HUES64 (cell line): ENCODE measurements around the gene TGFBR1.
"Not testable (repeated sequence)": the region's sequence is repeated elsewhere in the genome, so short reads cannot be mapped to it uniquely, and the experiment has no call there.

Experiments
- H3K27ac ChIP-seq: 2 replicates; pipeline ENCODE4 v1.7.0; 2013; ENCODE audit warnings: low read depth, low read length, inconsistent platforms
- H3K27me3 ChIP-seq: 2 replicates; pipeline ENCODE4 v1.6.1; 2013; ENCODE audit warnings: mild to moderate bottlenecking, low read length; ENCODE audit not compliant: insufficient read depth
- H3K36me3 ChIP-seq: 2 replicates; pipeline ENCODE4 v1.6.1; 2013; ENCODE audit warnings: mild to moderate bottlenecking, low read length; ENCODE audit not compliant: insufficient read depth
- H3K4me1 ChIP-seq: 2 replicates; pipeline ENCODE4 v1.6.1; 2013; ENCODE audit warnings: mild to moderate bottlenecking, low read length, moderate library complexity; ENCODE audit not compliant: insufficient read depth
- H3K4me3 ChIP-seq: 2 replicates; pipeline ENCODE4 v1.5.1; 2013; ENCODE audit warnings: mild to moderate bottlenecking, low read length, moderate library complexity
- H3K9ac ChIP-seq: 2 replicates; pipeline ENCODE4 v1.6.1; 2013; ENCODE audit warnings: mild to moderate bottlenecking, low read depth, low read length
- H3K9me3 ChIP-seq: 2 replicates; pipeline ENCODE4 v1.6.1; 2013; ENCODE audit warnings: low read depth, low read length; ENCODE audit not compliant: insufficient read depth
- WGBS: fragments of 150-250, 120-280 bp; methylation state at CpG from one replicate; pipeline ENCODE4 v1.1.7; 2013; ENCODE audit warnings: missing lambda C conversion rate; 5-methylcytosine and 5-hydroxymethylcytosine counted together

TGFBR1 gene

GRCh38 chr9:99099806-99100585, 4.9 kb upstream of the TGFBR1 start:
- 89% methylated on average over 4 of the region's 5 CpGs for WGBS
- H3K27me3 ChIP-seq: peaks cover 14% of the 10 kb centered on the region
- not testable (repeated sequence) for H3K27ac ChIP-seq, H3K4me3 ChIP-seq, H3K36me3 ChIP-seq, H3K9me3 ChIP-seq, H3K9ac ChIP-seq
- peaks cover 16% of the 10 kb centered on the region; the same call in 1 of the 2 replicates for H3K4me1 ChIP-seq

GRCh38 chr9:99101271-99101670, 3.6 kb upstream of the TGFBR1 start:
- 97% methylated on average over 5 of the region's 5 CpGs for WGBS
- no peak overlapping the region for H3K9ac ChIP-seq
- H3K27me3 ChIP-seq: peaks cover 14% of the 10 kb centered on the region
- H3K4me1 ChIP-seq: peaks cover 15% of the 10 kb centered on the region; the same call in 1 of the 2 replicates
- H3K4me3 ChIP-seq: no peak overlapping the region
- no peaks in the 10 kb centered on the region for H3K36me3 ChIP-seq
- H3K27ac ChIP-seq: no peak overlapping the region
- H3K9me3 ChIP-seq: no peaks in the 10 kb centered on the region; the same call in 1 of the 2 replicates

- 83% methylated on average over 2 of the region's 2 CpGs for WGBS
- H3K9me3 ChIP-seq: no peaks in the 10 kb centered on the region; the same call in 1 of the 2 replicates
- peaks cover 15% of the 10 kb centered on the region for H3K4me1 ChIP-seq
- no peak overlapping the region for H3K9ac ChIP-seq
- no peaks in the 10 kb centered on the region for H3K36me3 ChIP-seq
- no peak overlapping the region for H3K4me3 ChIP-seq
- H3K27ac ChIP-seq: no peak overlapping the region
- peaks cover 14% of the 10 kb centered on the region for H3K27me3 ChIP-seq
Measured at GRCh38 chr9:99101812-99102211, 3.1 kb upstream of the TGFBR1 start.

GRCh38 chr9:99103054-99103895, 1.6 kb upstream of the TGFBR1 start:
- Histone ChIP-seq H3K4me3 (peak overlapping the region; percentile 92), H3K9ac (no peak overlapping the region), H3K36me3 (no peaks in the 10 kb centered on the region), H3K27me3 (peaks cover 14% of the 10 kb centered on the region), H3K9me3 (no peaks in the 10 kb centered on the region; the same call in 1 of the 2 replicates), H3K27ac (no peak overlapping the region), H3K4me1 (peaks cover 27% of the 10 kb centered on the region)
- 71% methylated on average over 9 of the region's 11 CpGs for WGBS

- H3K36me3 ChIP-seq: no peaks in the 10 kb centered on the region
- 25% methylated on average over 14 of the region's 14 CpGs for WGBS
- H3K27ac ChIP-seq: no peak overlapping the region
- peak overlapping the region; percentile 92 for H3K4me3 ChIP-seq
- H3K27me3 ChIP-seq: peaks cover 14% of the 10 kb centered on the region
- H3K4me1 ChIP-seq: peaks cover 29% of the 10 kb centered on the region
- peak overlapping the region; percentile 46; the same call in 1 of the 2 replicates for H3K9ac ChIP-seq
- H3K9me3 ChIP-seq: no peaks in the 10 kb centered on the region; the same call in 1 of the 2 replicates
Measured at GRCh38 chr9:99103901-99104458, 933 bp upstream of the TGFBR1 start.

DNA sequence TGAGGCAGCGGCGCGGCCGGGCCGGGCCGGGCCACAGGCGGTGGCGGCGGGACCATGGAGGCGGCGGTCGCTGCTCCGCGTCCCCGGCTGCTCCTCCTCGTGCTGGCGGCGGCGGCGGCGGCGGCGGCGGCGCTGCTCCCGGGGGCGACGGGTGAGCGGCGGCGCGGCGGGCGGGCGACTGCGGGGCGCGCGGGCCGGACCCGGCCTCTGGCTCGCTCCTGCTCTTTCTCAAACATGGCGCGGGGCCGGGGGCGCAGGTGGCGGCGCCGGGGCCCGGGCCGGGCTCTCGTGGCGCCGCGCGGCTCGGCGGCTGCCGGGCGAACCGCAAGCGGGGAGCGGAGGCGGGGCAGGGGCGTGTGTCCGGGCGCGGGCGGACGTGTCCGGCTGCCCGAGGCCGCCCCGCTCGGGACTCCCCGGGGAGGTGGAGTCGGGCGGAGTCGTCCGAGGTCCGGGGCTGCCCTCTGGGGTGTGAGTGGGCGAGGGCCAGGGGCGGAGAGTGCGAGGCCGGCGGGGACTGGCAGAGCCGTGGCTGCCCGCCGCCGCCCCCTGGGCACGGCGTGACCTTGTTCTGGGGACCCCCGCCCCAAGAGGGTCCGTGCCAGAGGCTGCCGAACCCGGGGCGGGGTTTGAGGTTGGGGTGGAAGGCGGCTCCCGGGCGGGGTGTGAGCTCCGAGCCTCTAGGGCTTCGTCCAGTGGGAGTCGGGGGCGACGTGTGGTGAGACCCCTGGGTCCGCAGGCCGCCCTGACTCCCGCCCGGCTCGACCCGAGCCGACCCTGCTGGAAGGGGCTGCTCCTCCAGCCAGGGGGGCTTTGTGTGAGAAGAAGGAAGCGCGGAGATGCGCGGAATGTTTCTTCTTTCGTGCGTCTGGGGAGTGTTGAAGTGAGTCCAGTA, 485 bp downstream of the TGFBR1 start:
- Histone ChIP-seq H3K36me3 (no peaks in the 10 kb centered on the region), H3K9ac (peak overlapping the region; percentile 81), H3K4me1 (peaks cover 29% of the 10 kb centered on the region), H3K27ac (peak overlapping the region; percentile 29; the same call in 1 of the 2 replicates), H3K4me3 (peak overlapping the region; percentile 92), H3K9me3 (no peaks in the 10 kb centered on the region), H3K27me3 (peaks cover 14% of the 10 kb centered on the region)
- WGBS: under 1% methylated on average over 118 of the region's 118 CpGs

DNA sequence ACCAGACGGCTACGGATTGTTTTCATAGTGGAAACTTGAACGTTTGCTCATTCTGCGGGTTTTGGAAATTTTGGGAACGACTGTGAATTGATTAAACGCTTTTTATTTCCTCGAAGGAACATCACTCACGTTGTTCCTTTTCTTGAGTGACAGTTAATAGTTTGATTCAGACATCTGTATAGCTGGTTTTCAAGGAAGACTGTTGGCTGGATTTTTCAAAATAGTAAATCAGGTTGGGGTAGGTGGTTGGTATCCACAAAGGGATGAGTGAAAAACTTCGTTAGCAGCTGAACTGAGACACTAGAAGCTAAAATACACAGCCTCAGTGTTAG, 1.1 kb downstream of the TGFBR1 start:
- H3K9ac ChIP-seq: peak overlapping the region; percentile 81
- H3K27ac ChIP-seq: no peak overlapping the region
- H3K4me1 ChIP-seq: peaks cover 29% of the 10 kb centered on the region

GRCh38 chr9:99107421-99107820, 2.5 kb downstream of the TGFBR1 start:
- WGBS: 67% methylated on average over 3 of the region's 3 CpGs
- H3K36me3 ChIP-seq: no peaks in the 10 kb centered on the region
- H3K9ac ChIP-seq: no peak overlapping the region
- H3K27ac ChIP-seq: no peak overlapping the region
- peaks cover 14% of the 10 kb centered on the region for H3K27me3 ChIP-seq
- H3K9me3 ChIP-seq: no peaks in the 10 kb centered on the region
- no peak overlapping the region for H3K4me3 ChIP-seq
- H3K4me1 ChIP-seq: peaks cover 34% of the 10 kb centered on the region

More for the DNA sequence above, 1.1 kb downstream of the TGFBR1 start:
- H3K36me3 ChIP-seq: no peaks in the 10 kb centered on the region
- peak overlapping the region; percentile 92 for H3K4me3 ChIP-seq
- H3K27me3 ChIP-seq: peaks cover 14% of the 10 kb centered on the region
- no peaks in the 10 kb centered on the region for H3K9me3 ChIP-seq
- WGBS: 4% methylated on average over 9 of the region's 9 CpGs

DNA sequence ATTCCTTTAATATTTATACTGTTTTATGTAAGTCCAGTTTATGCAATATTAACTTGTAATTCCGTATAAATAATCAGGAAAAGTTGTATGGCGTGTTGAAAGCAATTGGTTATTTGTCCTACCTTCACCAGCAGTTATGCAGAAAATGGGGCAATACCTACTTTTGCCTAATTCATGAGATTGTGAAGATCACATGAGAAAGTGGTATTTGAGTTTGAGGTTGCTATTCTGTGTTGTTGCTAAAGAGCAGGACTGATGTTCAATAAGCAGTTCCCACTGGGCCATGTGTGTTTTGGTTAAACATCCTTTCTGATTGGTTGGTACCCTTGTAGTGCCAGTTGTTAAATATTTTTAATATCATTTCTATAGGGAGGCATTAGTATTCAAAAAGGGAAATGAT, 3.2 kb downstream of the TGFBR1 start:
- WGBS: 92% methylated on average over 2 of the region's 2 CpGs
- H3K4me1 ChIP-seq: peaks cover 42% of the 10 kb centered on the region

DNA sequence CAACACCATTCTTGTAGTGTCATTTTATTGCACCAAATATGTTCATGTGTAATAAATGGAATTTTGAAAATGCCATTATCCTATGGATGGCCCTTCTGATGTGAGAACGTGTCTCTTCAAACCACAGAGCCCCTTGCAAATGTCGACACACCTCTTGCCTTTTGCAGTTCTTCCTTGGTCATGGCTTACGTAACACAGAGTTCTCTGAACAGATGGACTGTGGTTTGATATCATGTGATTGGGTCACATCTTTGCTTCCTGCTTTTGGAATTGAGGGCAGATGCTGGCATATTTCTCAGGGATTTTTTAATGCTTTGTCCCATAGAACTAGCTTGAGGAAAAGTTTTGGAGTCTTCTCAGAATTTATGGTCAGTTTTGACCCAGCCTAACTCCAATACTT, 4.6 kb downstream of the TGFBR1 start:
- Histone ChIP-seq H3K4me3 (no peak overlapping the region), H3K4me1 (peaks cover 50% of the 10 kb centered on the region), H3K36me3 (no peaks in the 10 kb centered on the region), H3K9ac (no peak overlapping the region), H3K27ac (no peak overlapping the region), H3K9me3 (no peaks in the 10 kb centered on the region), H3K27me3 (no peaks in the 10 kb centered on the region)
- 97% methylated on average over 3 of the region's 3 CpGs for WGBS

More for the DNA sequence above, 3.2 kb downstream of the TGFBR1 start:
- Histone ChIP-seq H3K4me3 (no peak overlapping the region), H3K27ac (no peak overlapping the region), H3K9me3 (no peaks in the 10 kb centered on the region), H3K36me3 (no peaks in the 10 kb centered on the region), H3K27me3 (peaks cover 9% of the 10 kb centered on the region), H3K9ac (no peak overlapping the region)
